Loucy (cell line): Measurements from ENCODE around the gene MCTP2.

Source experiments
- EZH2phosphoT487 ChIP-seq: fragments of 200-600 bp; IDR thresholded peaks from 2 replicates; pipeline ENCODE4 v1.6.1; 2018; ENCODE audit warnings: antibody characterized with exemption, mild to moderate bottlenecking, moderate library complexity, borderline replicate concordance
- TF ChIP-seq, protein P1 (sequence below): fragments of 200-600 bp; sonication (generic); conservative IDR thresholded peaks from 2 replicates; pipeline ENCODE4 v1.5.1; 2014; ENCODE audit warnings: mild to moderate bottlenecking, antibody characterized with exemption, low read length

DNA sequence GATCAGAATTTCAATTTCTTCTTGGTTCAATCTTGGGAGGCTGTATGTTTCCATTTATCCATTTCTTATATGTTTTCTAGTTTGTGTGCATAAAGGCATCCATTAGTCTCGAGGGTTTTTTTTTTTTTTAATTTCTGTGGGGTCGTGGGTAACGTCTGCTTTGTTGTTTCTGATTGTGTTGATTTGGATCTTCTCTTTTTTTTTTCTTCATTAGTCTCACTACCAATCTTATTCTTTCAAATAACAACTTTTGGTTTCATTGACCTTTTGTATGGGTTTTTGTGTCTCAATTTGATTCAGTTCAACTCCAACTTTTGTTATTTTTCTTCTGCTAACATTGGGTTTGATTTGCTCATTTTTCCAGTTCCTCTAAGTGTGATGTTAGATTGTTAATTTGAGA lies 48.9 kb downstream of the MCTP2 start:
- TF ChIP-seq, protein P1, sequence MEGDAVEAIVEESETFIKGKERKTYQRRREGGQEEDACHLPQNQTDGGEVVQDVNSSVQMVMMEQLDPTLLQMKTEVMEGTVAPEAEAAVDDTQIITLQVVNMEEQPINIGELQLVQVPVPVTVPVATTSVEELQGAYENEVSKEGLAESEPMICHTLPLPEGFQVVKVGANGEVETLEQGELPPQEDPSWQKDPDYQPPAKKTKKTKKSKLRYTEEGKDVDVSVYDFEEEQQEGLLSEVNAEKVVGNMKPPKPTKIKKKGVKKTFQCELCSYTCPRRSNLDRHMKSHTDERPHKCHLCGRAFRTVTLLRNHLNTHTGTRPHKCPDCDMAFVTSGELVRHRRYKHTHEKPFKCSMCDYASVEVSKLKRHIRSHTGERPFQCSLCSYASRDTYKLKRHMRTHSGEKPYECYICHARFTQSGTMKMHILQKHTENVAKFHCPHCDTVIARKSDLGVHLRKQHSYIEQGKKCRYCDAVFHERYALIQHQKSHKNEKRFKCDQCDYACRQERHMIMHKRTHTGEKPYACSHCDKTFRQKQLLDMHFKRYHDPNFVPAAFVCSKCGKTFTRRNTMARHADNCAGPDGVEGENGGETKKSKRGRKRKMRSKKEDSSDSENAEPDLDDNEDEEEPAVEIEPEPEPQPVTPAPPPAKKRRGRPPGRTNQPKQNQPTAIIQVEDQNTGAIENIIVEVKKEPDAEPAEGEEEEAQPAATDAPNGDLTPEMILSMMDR, result no peak
- no peak for TF ChIP-seq EZH2phosphoT487
